LNCaP clone FGC (cell line): Measurements from ENCODE around the gene MIEF2.
A peak's percentile ranks its signal among the peaks of the same experiment; 100 is the strongest.

Experiments
- DNase-seq: peaks from one replicate; pipeline ENCODE4 v3.0.0-alpha.2; 2011; ENCODE audit warnings: low read depth
- H3K4me3 ChIP-seq: 2 replicates; pipeline ENCODE4 v1.5.1; 2011; ENCODE audit warnings: mild to moderate bottlenecking, low read depth, low read length, control low read depth
- CTCF ChIP-seq: IDR thresholded peaks from 2 replicates; pipeline ENCODE4 v1.5.1; 2012; ENCODE audit warnings: mild to moderate bottlenecking; ENCODE audit not compliant: control insufficient read depth, insufficient read depth; ENCODE audit errors: extremely low read depth

MIEF2 gene

GRCh38 chr17:18259621-18260331 lies 686 bp upstream of the MIEF2 start:
- DNase-seq = no peak
- no peak for TF ChIP-seq CTCF
- peak overlapping the region; percentile 92 for H3K4me3 ChIP-seq

- peak overlapping the region; percentile 92 for H3K4me3 ChIP-seq
- TF ChIP-seq CTCF = no peak
- no peak for DNase-seq
Measured at GRCh38 chr17:18261146-18261515, 669 bp downstream of the MIEF2 start.

GRCh38 chr17:18261659-18262058 lies 1.2 kb downstream of the MIEF2 start:
- no peak for DNase-seq
- H3K4me3 ChIP-seq = peak overlapping the region; percentile 92
- no peak for TF ChIP-seq CTCF

GRCh38 chr17:18262111-18262510 lies 1.6 kb downstream of the MIEF2 start:
- no peak for DNase-seq
- no peak for TF ChIP-seq CTCF
- peak overlapping the region; percentile 92 for H3K4me3 ChIP-seq

- no peak for DNase-seq
- no peak for TF ChIP-seq CTCF
Measured at GRCh38 chr17:18262641-18263040, 2.2 kb downstream of the MIEF2 start.

GRCh38 chr17:18263885-18264682 lies 3.6 kb downstream of the MIEF2 start:
- TF ChIP-seq CTCF = no peak
- DNase-seq = no peak
- no peak overlapping the region for H3K4me3 ChIP-seq

More at GRCh38 chr17:18262641-18263040, 2.2 kb downstream of the MIEF2 start:
- H3K4me3 ChIP-seq = no peak overlapping the region
